Hematopoietic multipotent progenitor cell treated with erythropoietin and hydrocortisone succinate and interleukin-3 and kit ligand, for 4 days (in vitro differentiated cells): ENCODE results near the gene RRM2.
A peak's percentile ranks its signal among the peaks of the same experiment; 100 is the strongest.

Experiments
- DNase-seq: peaks from one replicate; pipeline ENCODE4 v3.0.0-alpha.2; 2015

Gene RRM2

GRCh38 chr2:10135296-10136089 is 13.0 kb downstream of the RRM2 start:
- no peak for DNase-seq

DNA sequence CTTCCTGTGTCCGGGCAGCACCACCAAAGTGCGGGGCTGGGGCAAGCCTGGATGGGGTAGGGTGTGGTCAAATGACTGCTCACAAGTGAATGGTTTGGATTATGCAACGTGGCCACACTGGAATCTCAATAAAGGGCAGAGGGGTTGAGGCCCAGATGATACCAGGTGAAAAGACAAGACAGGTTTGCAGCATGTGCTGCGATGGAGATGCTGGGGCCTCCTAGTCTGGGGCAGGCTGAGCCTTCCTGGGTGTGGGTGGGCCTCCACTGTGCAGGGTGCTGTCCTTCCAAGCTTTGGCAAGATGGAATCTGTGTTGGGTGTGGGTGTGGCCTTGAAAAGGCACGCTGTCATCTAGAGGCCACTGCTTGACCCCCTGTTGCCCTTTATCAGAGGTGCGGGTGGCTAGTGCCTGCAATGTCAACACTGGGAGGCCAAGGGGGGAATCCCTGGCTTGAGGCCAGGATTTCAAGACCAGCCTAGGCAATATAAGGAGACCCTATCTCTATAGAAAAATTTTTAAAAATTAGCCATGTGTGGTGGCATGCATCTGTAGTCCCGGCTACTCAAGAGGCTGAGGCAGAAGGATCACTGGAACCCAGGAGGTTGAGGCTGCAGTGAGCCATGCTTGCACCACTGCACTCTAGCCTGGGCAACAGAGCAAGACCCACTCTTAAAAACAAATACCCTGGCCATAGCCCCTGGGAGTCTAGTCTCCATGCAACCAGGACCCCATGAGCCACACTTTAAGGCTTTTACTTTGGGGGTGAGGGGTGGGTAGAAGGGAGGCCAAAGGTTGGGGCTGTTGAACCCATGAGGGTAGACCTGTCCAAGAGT is 13.8 kb downstream of the RRM2 start:
- DNase-seq: peak; percentile 36

DNA sequence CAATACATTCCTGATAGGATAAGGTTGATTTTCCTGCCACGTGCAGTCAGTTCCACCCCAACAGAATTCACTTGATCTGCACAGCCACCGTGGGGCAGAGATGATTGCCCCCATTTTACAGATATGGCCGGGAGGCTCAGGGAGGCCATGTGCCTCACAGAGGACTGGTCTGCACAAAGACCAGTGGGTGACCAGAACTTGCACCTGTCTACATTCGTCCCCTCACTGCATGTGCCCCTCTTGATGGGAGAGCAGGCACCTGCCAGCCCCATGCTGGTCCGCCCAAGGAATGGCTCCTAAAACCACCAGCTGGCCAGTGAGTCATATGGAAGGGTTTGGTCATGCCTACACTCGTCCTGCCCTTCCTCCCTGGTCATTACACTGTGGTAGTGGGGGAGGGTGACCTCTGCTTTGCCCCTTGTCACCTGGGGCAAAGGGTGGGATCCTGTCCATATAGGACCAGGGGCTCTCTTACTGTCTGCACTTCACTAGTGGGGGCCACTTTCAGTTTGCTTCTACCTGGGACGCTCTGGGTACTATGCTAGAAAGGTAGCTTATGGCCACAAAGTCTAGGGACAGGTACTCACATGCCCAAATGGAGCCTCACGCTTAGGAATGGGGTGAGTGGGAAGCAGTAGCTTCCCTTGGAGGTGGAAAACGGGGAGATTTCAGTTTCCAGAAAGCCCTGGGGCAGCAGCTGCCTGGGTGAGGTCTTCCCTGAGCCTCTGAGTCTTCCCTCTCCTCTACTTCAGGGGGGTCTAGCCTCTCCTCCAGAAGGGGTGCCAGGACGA is 14.7 kb downstream of the RRM2 start:
- no peak for DNase-seq

DNA sequence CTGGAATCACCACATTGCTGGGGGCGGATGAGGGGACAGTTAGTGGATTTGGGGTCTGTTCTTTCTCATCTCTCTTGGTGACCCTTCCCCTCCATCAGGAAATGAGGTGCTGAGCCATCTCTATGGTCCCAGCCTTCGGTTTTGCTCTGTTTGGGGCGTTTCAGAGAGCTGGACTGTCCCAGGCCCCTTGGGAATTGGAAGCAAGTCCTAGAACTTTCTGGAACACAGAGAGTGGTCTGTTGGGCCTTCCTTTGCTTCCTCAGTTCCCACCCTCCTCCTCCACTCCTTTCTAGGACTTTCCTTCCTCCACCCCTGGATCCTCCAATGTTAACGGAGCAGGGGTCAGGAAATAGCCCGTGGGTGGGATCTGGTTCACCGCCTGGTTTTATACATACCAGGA is 17.0 kb downstream of the RRM2 start:
- DNase-seq: no peak

DNA sequence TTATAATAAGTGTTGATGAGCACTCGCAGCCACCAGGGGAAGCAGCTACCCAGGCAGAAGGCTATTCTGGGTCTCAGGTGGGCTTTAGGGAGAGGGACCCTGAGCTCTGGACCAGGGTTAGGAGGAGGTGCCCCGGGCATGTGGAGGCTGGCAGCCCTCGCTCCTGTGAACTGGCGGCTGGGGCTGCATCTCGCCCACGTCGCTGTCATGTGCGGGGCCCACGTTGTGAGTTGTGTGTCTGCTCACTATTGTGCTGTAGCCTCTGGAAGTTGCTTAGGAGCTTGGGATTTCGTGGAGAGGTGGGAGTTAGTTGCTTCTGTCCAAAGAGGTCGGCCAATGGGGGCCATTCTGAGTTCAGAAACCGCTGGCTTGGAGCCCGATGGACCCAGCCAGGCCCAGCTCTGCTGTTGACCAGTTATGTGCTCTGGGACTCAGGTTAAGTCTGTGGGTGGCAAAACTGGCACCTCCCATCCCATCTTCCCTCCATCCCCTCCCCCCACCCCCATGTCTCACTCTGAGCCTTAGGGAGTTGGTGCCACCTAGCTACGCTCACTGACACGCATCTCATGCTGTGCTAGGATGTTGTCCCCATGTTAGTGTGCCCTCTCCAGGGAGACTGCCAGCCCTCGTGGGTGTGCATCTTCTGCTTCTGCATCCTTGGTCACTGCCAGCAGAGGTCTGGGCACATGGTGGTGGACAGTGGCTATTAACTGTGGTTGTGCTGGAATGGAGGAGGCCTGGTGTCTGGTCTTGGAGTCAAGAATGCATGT is 18.5 kb downstream of the RRM2 start:
- DNase-seq: no peak

DNA sequence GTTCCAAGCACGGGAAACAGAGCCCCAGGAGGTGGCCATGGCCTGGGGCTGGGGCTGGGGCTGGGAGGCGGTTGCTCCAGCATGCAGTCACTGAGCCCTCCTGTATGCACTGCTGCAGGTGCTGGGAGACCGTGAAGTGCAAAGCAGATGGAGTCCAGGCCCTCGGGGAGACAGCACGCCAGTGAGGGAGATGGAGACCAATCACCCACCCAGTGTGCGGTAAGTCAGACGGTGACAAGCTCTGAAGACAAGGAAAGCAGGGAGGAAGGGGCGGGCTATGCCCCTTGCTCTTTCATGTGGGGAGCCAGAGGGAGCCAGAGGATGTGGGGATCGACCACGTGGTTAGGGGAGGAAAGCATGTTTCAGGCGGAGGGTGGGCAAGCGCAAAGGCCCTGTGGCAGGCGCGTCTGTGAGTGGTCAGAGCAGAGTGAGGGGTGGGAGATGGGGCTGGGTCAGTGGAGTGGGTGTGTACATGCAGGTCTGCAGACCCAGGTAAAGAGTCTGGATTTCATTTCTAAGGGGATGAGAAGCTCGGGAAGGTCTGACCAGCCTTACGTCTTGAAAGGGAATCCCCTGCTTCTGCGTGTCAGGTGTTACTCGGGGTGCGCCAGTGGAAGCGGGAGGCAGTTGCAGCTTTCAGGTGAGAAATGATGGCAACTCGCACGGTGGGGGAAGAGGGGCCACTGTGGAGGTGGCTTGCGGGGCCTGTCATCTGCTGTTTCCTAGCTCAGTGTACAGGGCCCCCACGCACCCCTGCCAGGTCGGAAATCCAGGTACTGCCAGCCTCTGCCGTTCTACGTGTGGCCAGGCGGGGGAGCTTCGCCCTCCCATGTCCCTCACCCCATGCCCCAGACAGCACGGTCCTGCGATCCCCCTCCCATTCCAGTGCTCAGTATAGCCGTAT is 19.4 kb downstream of the RRM2 start:
- peak; percentile 46 for DNase-seq

DNA sequence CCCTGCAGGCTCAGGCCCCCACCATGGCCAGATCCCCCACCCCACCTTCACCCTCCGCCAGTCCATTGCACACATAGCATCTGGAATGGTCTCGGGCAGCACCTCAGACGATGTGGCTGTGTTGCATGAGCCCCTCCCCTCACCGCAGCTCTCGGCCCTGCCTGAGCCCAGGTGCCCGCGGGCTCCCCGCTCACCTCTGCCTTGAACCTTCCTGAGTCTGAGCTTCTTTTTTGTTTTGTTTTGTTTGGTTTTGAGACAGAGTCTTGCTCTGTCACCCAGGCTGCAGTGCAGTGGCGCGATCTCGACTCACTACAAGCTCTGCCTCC is 20.1 kb downstream of the RRM2 start:
- no peak for DNase-seq

DNA sequence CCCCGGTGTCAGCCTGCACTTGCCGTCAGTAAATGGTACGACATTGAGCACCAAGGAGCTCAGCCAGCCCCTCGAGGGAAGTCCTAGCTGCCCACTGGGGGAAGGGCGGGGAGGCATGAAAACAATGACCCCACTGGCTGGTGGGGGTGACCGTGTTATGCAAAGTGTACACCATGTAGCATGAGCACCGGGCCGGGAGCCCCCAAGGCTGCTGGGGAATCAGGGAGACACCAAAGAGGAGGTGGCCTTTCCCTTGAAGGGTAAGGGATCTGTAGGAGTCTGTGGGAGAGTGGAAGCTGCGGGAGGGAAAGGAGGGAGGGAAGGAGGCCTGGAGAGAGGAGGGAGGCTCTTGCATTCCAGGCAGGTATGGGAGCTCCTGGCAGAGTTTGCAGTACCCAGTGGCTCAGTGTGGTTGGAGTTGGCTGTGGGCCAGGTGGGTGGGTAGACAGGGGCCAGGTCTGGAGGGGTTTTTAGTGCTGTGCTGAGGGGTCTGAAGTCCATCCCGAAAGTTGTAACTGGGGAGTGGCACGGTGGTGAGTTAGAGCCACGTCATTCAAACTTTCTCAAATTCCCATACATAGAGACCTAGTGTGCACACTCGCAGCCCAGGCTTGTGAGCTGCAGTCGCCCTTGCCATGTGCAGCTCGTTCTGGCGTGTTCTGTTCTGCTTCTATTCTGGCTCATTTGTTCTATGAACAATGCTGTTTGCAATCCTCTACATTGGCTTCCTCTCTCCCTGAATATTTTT is 22.4 kb downstream of the RRM2 start:
- DNase-seq: no peak

DNA sequence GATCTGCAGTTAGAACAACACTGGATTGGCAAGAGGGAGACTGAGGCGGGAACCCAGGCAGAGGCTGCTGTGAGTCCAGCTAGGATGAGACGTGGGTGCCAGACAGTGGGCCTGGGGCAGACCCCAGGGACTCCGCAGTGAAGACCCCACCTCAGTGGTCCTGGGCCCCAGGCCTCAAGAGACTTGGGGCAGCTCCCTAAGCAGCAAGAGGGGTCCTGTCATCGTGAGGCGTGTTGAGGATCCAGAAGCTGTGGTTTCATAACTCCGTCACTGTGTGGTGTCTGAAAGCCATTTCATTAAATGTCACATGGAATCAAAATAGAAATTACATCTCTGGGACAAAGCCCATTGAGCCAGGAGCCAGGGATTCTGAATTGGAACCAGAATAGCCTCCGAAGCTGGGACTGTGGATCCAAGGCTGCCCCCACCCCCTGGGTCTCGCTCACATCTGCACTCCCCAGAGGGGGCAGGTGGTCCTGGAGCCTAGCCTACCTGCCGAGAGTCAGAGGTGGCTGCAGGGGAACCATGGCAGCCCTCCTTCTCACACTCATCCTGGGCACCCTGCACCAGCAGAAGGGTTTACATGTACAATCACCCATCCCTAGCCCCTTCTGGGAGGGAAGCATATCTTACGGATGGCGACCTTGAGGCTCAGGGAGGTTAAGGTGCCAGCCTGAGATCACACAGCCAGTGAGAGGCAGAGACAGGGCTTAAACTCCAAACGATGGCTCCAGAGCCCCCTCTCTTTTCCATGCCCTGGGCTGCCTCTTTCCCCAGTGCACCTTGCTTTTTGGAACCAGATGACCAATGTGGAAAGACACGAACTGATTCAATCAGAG is 23.2 kb downstream of the RRM2 start:
- DNase-seq: no peak

- DNase-seq: no peak
These were observed 23.9 kb downstream of the RRM2 start for GRCh38 chr2:10146366-10147005.

- peak; percentile 59 for DNase-seq
These were observed 24.6 kb downstream of the RRM2 start for GRCh38 chr2:10147050-10147660.

DNA sequence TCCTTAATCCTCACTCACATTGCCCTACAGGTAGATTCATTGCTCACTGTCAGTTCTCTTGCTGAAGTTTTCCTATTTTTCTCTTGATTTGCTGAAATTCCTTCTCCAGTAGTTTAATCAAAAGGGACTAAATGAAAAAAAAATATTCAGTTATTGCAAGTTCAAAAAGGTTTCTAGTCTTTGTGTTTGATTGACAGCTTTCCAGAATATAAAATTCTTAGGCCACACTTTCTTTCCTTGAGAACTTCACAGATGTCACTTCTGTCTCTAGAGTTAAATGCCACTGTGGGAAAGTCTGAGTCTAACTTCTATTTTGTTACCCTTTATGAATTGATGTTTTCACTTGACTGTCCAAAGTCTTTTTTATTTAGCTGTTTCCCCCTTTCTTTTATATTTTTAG is 25.7 kb downstream of the RRM2 start:
- no peak for DNase-seq

DNA sequence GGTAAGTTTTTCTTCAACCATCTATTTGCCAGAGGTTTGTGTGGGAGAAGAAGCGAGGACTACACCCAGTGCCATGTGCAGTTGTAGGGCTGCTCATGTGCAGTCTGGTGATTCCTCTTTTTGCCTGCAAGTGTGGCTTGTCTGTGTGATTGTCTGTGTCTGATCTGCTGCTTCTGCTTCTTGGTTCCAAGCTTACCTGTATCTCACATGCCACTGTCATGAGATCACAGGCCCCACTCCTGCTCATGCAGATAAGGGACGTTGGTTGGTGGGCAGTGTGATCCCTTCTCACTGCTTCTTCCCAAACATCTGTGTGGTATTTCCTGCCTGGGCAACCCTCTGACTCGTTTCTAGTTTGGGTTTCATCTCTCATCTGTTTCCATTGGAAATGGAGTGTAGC is 27.1 kb downstream of the RRM2 start:
- peak; percentile 58 for DNase-seq

DNA sequence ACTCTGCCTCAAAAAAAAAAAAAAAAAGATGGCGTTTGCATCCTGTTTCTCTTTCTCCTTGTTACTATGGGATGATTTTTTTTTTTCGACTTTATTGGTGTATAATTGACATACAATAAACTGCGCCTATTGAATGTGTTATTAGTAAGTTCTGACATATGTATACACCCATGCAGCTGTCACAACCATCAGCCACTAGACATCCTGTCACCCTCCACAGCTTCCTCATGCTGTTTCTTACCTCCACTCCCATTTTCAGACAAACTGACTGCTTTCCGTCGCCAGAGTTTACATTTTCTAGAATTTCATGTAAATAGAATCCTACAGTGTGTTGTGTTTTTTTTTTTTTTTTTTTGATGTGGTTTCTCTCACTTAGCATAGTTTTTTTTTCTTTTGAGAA is 27.9 kb downstream of the RRM2 start:
- no peak for DNase-seq

- no peak for DNase-seq
These were observed 28.9 kb downstream of the RRM2 start for GRCh38 chr2:10151462-10151861.

GRCh38 chr2:10157293-10157692 is 34.8 kb downstream of the RRM2 start:
- DNase-seq: no peak

GRCh38 chr2:10158681-10159080 is 36.1 kb downstream of the RRM2 start:
- DNase-seq: no peak

DNA sequence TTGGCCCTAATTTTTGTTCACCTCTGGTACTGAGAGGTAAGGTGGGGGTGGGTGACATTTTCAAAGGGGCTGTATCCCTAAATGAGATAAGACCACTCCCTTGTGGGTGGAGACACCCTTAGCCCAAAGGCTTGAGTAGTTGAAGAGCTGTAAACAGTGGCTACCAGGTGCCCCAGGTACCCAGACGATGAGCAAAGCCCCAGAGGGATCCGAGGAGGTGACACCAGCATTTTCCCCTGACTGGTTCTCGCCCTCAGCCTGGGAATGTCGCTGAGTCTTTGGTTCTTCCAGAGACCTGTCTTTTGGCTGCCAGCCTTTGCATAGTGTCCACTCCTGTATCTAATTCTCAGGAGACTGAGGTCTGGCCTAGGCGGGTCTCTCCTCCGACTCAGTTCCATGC is 36.5 kb downstream of the RRM2 start:
- no peak for DNase-seq

DNA sequence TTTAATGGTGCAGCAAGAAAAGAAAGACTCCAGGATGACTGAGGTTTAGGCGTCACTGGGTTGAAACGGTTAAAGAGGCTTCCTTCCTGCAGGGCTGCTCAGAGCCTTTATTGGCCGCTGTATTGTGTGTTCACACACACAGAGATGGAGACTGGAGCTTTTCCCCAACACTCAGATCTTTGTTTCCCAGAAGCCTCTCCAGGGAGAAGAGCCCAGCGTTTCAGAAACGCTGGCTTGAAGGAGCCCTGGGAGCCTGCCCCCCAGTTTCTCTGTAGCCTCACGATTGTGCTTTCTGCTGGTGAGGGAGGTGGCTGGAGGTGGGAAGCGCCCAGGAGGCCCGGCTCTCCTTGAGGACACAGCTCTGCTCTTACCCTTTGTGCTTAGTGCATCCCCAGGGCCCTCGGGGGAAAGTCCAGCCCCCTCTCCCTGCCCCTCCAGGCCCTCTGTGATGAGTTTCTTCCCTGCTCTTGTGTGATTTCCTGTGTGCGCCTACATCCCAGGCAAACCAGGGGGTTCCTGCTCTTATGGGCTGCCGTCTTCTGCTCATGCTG is 37.1 kb downstream of the RRM2 start:
- DNase-seq: no peak
